ENCODE results near the gene POU6F2. TPM values are rescaled to one million over a fixed set of nuclear protein-coding genes. Genes with fewer than 3 reads are reported as not detected.
"Not testable (repeated sequence)": the region's sequence is repeated elsewhere in the genome, so short reads cannot be mapped to it uniquely, and the experiment has no call there.

POU6F2 gene
- total and polyA plus RNA-seq, 9 of the 15 experiments (the other 6 are each of a cell fraction or from before 2014, with no cell fraction given): 0.29 to 1.5 (median 0.96) TPM

- ATAC-seq; CTCF ChIA-PET (ENCODE audit: low intra/inter-chr PET ratio); intact Hi-C loops (cut with micrococcal nuclease); H3K27me3 ChIP-seq (ENCODE audit: control insufficient read depth in 2 of 2, insufficient read depth in 2 of 2, low read length in 2 of 2); H4K20me1 ChIP-seq (replicated peaks; ENCODE audit: control insufficient read depth, insufficient read depth, low read length); H3K9me3 ChIP-seq (replicated peaks; ENCODE audit: control insufficient read depth, insufficient read depth, low read depth, low read length); H3K27ac ChIP-seq (ENCODE audit: extremely low read depth, low read depth, low read length); H3K4me2 ChIP-seq (ENCODE audit: insufficient read depth, low read length); H3K9ac ChIP-seq (ENCODE audit: insufficient read depth in 1 of 2, low read depth in 2 of 2, low read length in 2 of 2); H3K4me3 ChIP-seq; H3K79me2 ChIP-seq (ENCODE audit: control insufficient read depth, insufficient read depth, low read length); H2AFZ ChIP-seq (ENCODE audit: low read depth, low read length); H3K9me1 ChIP-seq (ENCODE audit: control insufficient read depth, insufficient read depth, low read length); DNase-seq (ENCODE audit: extremely low read depth in 1 of 4, low spot score in 3 of 4); BruUV-seq (replicated peaks); FAIRE-seq; H3K36me3 ChIP-seq (ENCODE audit: control insufficient read depth, insufficient read depth, low read length); POLR2A ChIA-PET; in situ Hi-C loops (cut with MboI); H3K4me1 ChIP-seq (replicated peaks in 1 of 2; ENCODE audit: control insufficient read depth in 2 of 2, insufficient read depth in 2 of 2, low read length in 2 of 2); TF ChIP-seq CEBPG (CRISPR knock-in tag; IDR thresholded peaks at IDR 0.05): not testable (repeated sequence)
- under 1% methylated on average over 13 of the region's 13 CpGs for WGBS (ENCODE audit: insufficient coverage, low coverage, missing lambda C conversion rate)
- peak in 1 of 2 experiments; percentile 25; a peak in 1 of 4 replicates for TF ChIP-seq CEBPG (tag; conservative IDR thresholded peaks at IDR 0.05 in 1 of 2, IDR thresholded peaks at IDR 0.05 in 1 of 2)
- peak; percentile 61 for TF ChIP-seq CEBPB (tag; IDR thresholded peaks at IDR 0.05)
Measured at GRCh38 chr7:39331607-39332006, 353.9 kb downstream of the POU6F2 start.

DNA sequence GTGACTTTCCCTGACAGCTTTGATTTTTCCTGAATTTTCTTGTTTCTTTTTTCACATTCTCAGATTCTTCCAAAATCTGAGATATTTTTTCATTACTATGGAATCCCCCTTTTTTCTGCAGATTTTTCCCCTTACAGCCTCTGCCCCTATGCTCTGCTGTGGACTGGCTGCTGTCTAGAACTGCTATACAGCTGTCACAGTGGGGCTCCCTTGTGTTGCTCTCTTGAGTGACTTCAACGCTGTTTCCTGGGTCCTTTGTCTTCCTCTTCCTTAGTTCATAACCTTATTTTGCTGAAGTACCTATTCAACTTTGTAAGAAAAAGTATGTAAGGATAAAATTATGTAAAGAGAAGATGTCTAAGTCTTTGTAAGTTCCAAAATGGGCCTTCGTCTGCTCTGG lies 354.4 kb downstream of the POU6F2 start:
- TF ChIP-seq, protein P1, sequence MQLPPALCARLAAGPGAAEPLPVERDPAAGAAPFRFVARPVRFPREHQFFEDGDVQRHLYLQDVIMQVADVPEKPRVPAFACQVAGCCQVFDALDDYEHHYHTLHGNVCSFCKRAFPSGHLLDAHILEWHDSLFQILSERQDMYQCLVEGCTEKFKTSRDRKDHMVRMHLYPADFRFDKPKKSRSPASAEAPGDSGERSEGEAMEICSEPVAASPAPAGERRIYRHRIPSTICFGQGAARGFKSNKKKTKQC (CRISPR knock-in tag; IDR thresholded peaks at IDR 0.05): no peak
- TF ChIP-seq ERF (CRISPR knock-in tag; IDR thresholded peaks at IDR 0.05) (no peak), ZNF57 (CRISPR knock-in tag; IDR thresholded peaks at IDR 0.05) (no peak), HNRNPUL1 (IDR thresholded peaks at IDR 0.05; ENCODE audit: low read length) (no peak)
- Histone ChIP-seq H3K27ac (ENCODE audit: extremely low read depth, low read depth, low read length) (no peak overlapping the region), H3K4me2 (ENCODE audit: insufficient read depth, low read length) (no peak overlapping the region), H2AFZ (ENCODE audit: low read depth, low read length) (no peak overlapping the region), H3K4me3 (no peak overlapping the region), H3K36me3 (ENCODE audit: control insufficient read depth, insufficient read depth, low read length) (no peaks in the 10 kb centered on the region), H3K4me1 (replicated peaks in 1 of 2; ENCODE audit: control insufficient read depth in 2 of 2, insufficient read depth in 2 of 2, low read length in 2 of 2) (no peaks in the 10 kb centered on the region), H3K27me3 (ENCODE audit: control insufficient read depth in 2 of 2, insufficient read depth in 2 of 2, low read length in 2 of 2) (peaks cover 0 to 8% of the 10 kb centered on the region in 2 experiments; a peak in 2 of 5 replicates), H3K9me1 (ENCODE audit: control insufficient read depth, insufficient read depth, low read length) (no peaks in the 10 kb centered on the region), H4K20me1 (replicated peaks; ENCODE audit: control insufficient read depth, insufficient read depth, low read length) (no peaks in the 10 kb centered on the region), H3K9me3 (replicated peaks; ENCODE audit: control insufficient read depth, insufficient read depth, low read depth, low read length) (no peaks in the 10 kb centered on the region), H3K79me2 (ENCODE audit: control insufficient read depth, insufficient read depth, low read length) (no peaks in the 10 kb centered on the region), H3K9ac (ENCODE audit: insufficient read depth in 1 of 2, low read depth in 2 of 2, low read length in 2 of 2) (no peak overlapping the region)
- ATAC-seq (no peak), DNase-seq (ENCODE audit: extremely low read depth in 1 of 4, low spot score in 3 of 4) (no peak), FAIRE-seq (no peak)
- intact Hi-C loops (cut with micrococcal nuclease): no loop called here
- no TSS peak for BruUV-seq (replicated peaks)
- 0% methylated on average over 2 of the region's 2 CpGs for WGBS (ENCODE audit: insufficient coverage, low coverage, missing lambda C conversion rate)
- ChIA-PET POLR2A (no interaction called here), CTCF (ENCODE audit: low intra/inter-chr PET ratio) (no interaction called here)
- in situ Hi-C loops (cut with MboI): no loop called here
